Adrenal gland (tissue), 5 donors: ENCODE measurements around the gene VPS33A.

Experiments used
- CTCF ChIP-seq, 6 experiments: fragments of 450-650 bp in 4 of 6; fragments of 200-600 bp in 2 of 6; sonication (generic) in 1 of 6; IDR thresholded peaks; 1 replicate in 5 of 6; 2 replicates in 1 of 6; pipeline versions ENCODE4 v1.5.1 to v1.8.0; 2016 to 2021; ENCODE audit warnings: antibody characterized with exemption in 6 of 6, mild to moderate bottlenecking in 2 of 6, moderate library complexity in 1 of 6
- POLR2A ChIP-seq, 2 donors: fragments of 450-650 bp; IDR thresholded peaks; one replicate each; pipeline ENCODE4 v1.6.1; 2017; ENCODE audit warnings: antibody characterized with exemption in 2 of 2, mild to moderate bottlenecking in 2 of 2, moderate library complexity in 1 of 2
- donor health status: DM: no; HTN: no; CAD: no.

GRCh38 chr12:122182887-122183587 lies 83.3 kb downstream of the VPS33A start, which contains the start of gene LRRC43:
- TF ChIP-seq CTCF (IDR thresholded peaks at IDR 0.05) (no peak), POLR2A (IDR thresholded peaks at IDR 0.05) (no peak)
